Ishikawa (cell line): ENCODE data around the gene SAMD4B.

ENCODE experiments used
- CEBPB ChIP-seq: IDR thresholded peaks from 2 replicates; pipeline ENCODE4 v1.6.1; 2012
- CREB1 ChIP-seq: IDR thresholded peaks from 2 replicates; pipeline ENCODE4 v1.6.1; 2012; ENCODE audit warnings: low read depth
- EGR1 ChIP-seq: IDR thresholded peaks from 2 replicates; pipeline ENCODE4 v1.6.1; 2012
- EP300 ChIP-seq: IDR thresholded peaks from 2 replicates; pipeline ENCODE4 v1.6.1; 2012; ENCODE audit warnings: borderline replicate concordance
- FOXM1 ChIP-seq: IDR thresholded peaks from 2 replicates; pipeline ENCODE4 v1.6.1; 2012; ENCODE audit warnings: low read depth, borderline replicate concordance
- RAD21 ChIP-seq: IDR thresholded peaks from 2 replicates; pipeline ENCODE4 v1.6.1; 2012; ENCODE audit warnings: low read depth
- TCF12 ChIP-seq: IDR thresholded peaks from 2 replicates; pipeline ENCODE4 v1.6.1; 2012; ENCODE audit warnings: low read depth
- TEAD4 ChIP-seq: IDR thresholded peaks from 2 replicates; pipeline ENCODE4 v1.6.1; 2012
- ZBTB7A ChIP-seq: IDR thresholded peaks from 2 replicates; pipeline ENCODE4 v1.6.1; 2012; ENCODE audit warnings: low read depth
- TF ChIP-seq, protein P1 (sequence below): IDR thresholded peaks from 2 replicates; pipeline ENCODE4 v1.6.1; 2012; ENCODE audit warnings: low read depth, mild to moderate bottlenecking
- TF ChIP-seq, protein P2 (sequence below): IDR thresholded peaks from 2 replicates; pipeline ENCODE4 v1.6.1; 2012
- TF ChIP-seq, protein P3 (sequence below): IDR thresholded peaks from 2 replicates; pipeline ENCODE4 v1.6.1; 2012

DNA sequence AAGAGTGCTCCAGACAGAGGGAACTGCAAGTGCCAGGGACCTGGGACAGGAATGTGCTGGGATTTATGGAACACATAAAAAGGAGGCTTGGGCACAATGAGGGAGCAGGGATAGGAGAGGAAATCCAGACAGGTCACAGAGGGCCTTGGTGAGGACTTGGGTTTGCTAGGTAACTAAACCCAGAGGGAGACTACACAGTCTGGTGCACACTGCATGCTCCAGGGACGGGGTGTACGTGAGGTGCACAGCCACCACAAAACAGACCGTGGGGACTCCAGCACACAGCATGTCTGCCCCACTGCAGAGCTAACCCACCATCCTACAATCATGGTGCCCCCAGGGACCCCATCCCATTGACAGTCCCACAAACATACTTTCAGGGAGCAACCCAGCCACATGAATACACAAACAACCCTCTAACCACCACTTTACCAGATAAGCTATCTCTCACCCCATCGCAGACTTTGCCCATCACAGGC, 58.9 kb downstream of the SAMD4B start:
- TF ChIP-seq, protein P1, sequence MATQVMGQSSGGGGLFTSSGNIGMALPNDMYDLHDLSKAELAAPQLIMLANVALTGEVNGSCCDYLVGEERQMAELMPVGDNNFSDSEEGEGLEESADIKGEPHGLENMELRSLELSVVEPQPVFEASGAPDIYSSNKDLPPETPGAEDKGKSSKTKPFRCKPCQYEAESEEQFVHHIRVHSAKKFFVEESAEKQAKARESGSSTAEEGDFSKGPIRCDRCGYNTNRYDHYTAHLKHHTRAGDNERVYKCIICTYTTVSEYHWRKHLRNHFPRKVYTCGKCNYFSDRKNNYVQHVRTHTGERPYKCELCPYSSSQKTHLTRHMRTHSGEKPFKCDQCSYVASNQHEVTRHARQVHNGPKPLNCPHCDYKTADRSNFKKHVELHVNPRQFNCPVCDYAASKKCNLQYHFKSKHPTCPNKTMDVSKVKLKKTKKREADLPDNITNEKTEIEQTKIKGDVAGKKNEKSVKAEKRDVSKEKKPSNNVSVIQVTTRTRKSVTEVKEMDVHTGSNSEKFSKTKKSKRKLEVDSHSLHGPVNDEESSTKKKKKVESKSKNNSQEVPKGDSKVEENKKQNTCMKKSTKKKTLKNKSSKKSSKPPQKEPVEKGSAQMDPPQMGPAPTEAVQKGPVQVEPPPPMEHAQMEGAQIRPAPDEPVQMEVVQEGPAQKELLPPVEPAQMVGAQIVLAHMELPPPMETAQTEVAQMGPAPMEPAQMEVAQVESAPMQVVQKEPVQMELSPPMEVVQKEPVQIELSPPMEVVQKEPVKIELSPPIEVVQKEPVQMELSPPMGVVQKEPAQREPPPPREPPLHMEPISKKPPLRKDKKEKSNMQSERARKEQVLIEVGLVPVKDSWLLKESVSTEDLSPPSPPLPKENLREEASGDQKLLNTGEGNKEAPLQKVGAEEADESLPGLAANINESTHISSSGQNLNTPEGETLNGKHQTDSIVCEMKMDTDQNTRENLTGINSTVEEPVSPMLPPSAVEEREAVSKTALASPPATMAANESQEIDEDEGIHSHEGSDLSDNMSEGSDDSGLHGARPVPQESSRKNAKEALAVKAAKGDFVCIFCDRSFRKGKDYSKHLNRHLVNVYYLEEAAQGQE, result no peak
- no peak for TF ChIP-seq CEBPB
- no peak for TF ChIP-seq EGR1
- TF ChIP-seq EP300, result no peak
- TF ChIP-seq RAD21, result no peak
- TF ChIP-seq, protein P2, sequence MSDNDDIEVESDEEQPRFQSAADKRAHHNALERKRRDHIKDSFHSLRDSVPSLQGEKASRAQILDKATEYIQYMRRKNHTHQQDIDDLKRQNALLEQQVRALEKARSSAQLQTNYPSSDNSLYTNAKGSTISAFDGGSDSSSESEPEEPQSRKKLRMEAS, result no peak
- TF ChIP-seq TCF12, result no peak
- TF ChIP-seq ZBTB7A, result no peak
- no peak for TF ChIP-seq TEAD4
- TF ChIP-seq, protein P3, sequence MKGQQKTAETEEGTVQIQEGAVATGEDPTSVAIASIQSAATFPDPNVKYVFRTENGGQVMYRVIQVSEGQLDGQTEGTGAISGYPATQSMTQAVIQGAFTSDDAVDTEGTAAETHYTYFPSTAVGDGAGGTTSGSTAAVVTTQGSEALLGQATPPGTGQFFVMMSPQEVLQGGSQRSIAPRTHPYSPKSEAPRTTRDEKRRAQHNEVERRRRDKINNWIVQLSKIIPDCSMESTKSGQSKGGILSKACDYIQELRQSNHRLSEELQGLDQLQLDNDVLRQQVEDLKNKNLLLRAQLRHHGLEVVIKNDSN, result no peak
- TF ChIP-seq FOXM1, result no peak
- no peak for TF ChIP-seq CREB1
